ENCODE results near the gene DISC1. TPM values are rescaled to one million over a fixed set of nuclear protein-coding genes. Genes with fewer than 3 reads are reported as not detected.

The DISC1 gene
- total RNA-seq, 1 experiment from 2014 or later: 9.8 TPM

GRCh38 chr1:231849981-231850380 lies 223.4 kb downstream of the DISC1 start:
- no TSS peak for BruUV-seq (replicated peaks)
- TF ChIP-seq CTCF (IDR thresholded peaks at IDR 0.05; ENCODE audit: unreplicated experiment): no peak
- intact Hi-C loops (cut with micrococcal nuclease; ENCODE audit: unreplicated experiment): no loop called here

GRCh38 chr1:231850786-231851185 lies 224.2 kb downstream of the DISC1 start:
- TF ChIP-seq CTCF (IDR thresholded peaks at IDR 0.05; ENCODE audit: unreplicated experiment): no peak
- Mint-ChIP-seq H3K36me3 (ENCODE audit: insufficient read depth, unreplicated experiment) (no peaks in the 10 kb centered on the region), H3K4me3 (ENCODE audit: low read depth, unreplicated experiment) (no peak overlapping the region), H3K9me3 (ENCODE audit: low read depth, unreplicated experiment) (no peaks in the 10 kb centered on the region), H3K27me3 (ENCODE audit: unreplicated experiment) (no peaks in the 10 kb centered on the region), H3K27ac (ENCODE audit: unreplicated experiment) (no peak overlapping the region), H3K4me1 (ENCODE audit: low read depth, unreplicated experiment) (peaks cover 7% of the 10 kb centered on the region)
- DNase-seq: no peak
- BruUV-seq (replicated peaks): no TSS peak
- intact Hi-C loops (cut with micrococcal nuclease; ENCODE audit: unreplicated experiment): no loop called here
- CTCF ChIA-PET: no interaction called here

More at GRCh38 chr1:231849981-231850380, 223.4 kb downstream of the DISC1 start:
- no peak for DNase-seq
- no peak overlapping the region for H3K27ac Mint-ChIP-seq (ENCODE audit: unreplicated experiment)
- no peaks in the 10 kb centered on the region for H3K9me3 Mint-ChIP-seq (ENCODE audit: low read depth, unreplicated experiment)
- H3K4me1 Mint-ChIP-seq (ENCODE audit: low read depth, unreplicated experiment): peaks cover 7% of the 10 kb centered on the region
- no peaks in the 10 kb centered on the region for H3K27me3 Mint-ChIP-seq (ENCODE audit: unreplicated experiment)
- H3K4me3 Mint-ChIP-seq (ENCODE audit: low read depth, unreplicated experiment): no peak overlapping the region
- CTCF ChIA-PET: no interaction called here
- no peaks in the 10 kb centered on the region for H3K36me3 Mint-ChIP-seq (ENCODE audit: insufficient read depth, unreplicated experiment)

- intact Hi-C loops (cut with micrococcal nuclease; ENCODE audit: unreplicated experiment): no loop called here
- no peak for TF ChIP-seq CTCF (IDR thresholded peaks at IDR 0.05; ENCODE audit: unreplicated experiment)
- H3K27me3 Mint-ChIP-seq (ENCODE audit: unreplicated experiment): no peaks in the 10 kb centered on the region
- H3K27ac Mint-ChIP-seq (ENCODE audit: unreplicated experiment): no peak overlapping the region
- DNase-seq: no peak
- BruUV-seq (replicated peaks): no TSS peak
- no peaks in the 10 kb centered on the region for H3K36me3 Mint-ChIP-seq (ENCODE audit: insufficient read depth, unreplicated experiment)
- H3K4me3 Mint-ChIP-seq (ENCODE audit: low read depth, unreplicated experiment): no peak overlapping the region
- H3K4me1 Mint-ChIP-seq (ENCODE audit: low read depth, unreplicated experiment): no peaks in the 10 kb centered on the region
- CTCF ChIA-PET: no interaction called here
- H3K9me3 Mint-ChIP-seq (ENCODE audit: low read depth, unreplicated experiment): no peaks in the 10 kb centered on the region
These were observed 227.1 kb downstream of the DISC1 start for GRCh38 chr1:231853588-231854207.

- DNase-seq: no peak
- H3K4me1 Mint-ChIP-seq (ENCODE audit: low read depth, unreplicated experiment): no peaks in the 10 kb centered on the region
- H3K27ac Mint-ChIP-seq (ENCODE audit: unreplicated experiment): no peak overlapping the region
- intact Hi-C loops (cut with micrococcal nuclease; ENCODE audit: unreplicated experiment): no loop called here
- no TSS peak for BruUV-seq (replicated peaks)
- no peak for TF ChIP-seq CTCF (IDR thresholded peaks at IDR 0.05; ENCODE audit: unreplicated experiment)
- H3K36me3 Mint-ChIP-seq (ENCODE audit: insufficient read depth, unreplicated experiment): no peaks in the 10 kb centered on the region
- no peaks in the 10 kb centered on the region for H3K9me3 Mint-ChIP-seq (ENCODE audit: low read depth, unreplicated experiment)
- H3K27me3 Mint-ChIP-seq (ENCODE audit: unreplicated experiment): no peaks in the 10 kb centered on the region
- H3K4me3 Mint-ChIP-seq (ENCODE audit: low read depth, unreplicated experiment): no peak overlapping the region
- CTCF ChIA-PET: interaction anchor here (0.6 kb wide), 1 partner anchor 353 kb away, joined by 3 read pairs; no protein-coding TSS in a partner anchor
These were observed 228.8 kb downstream of the DISC1 start for GRCh38 chr1:231855361-231855760.

Measured in Calu3 (cell line).